ENCODE results near the gene ACBD5.
"Not testable (repeated sequence)": the region's sequence is repeated elsewhere in the genome, so short reads cannot be mapped to it uniquely, and the experiment has no call there.

ACBD5 gene

GRCh38 chr10:27240212-27241009, at the start of gene ACBD5:
TSS of gene ACBD5 (minus strand) at chr10:27240797. CDS start at chr10:27240688, 109 bp downstream.
- peak; percentile 67 to 93 (median 83) for DNase-seq
- intact Hi-C loops (cut with DNase I), result loop anchor here (2.0 to 5.0 kb wide), 2 partner anchors 86 to 262 kb away; partner anchors contain the start of genes MASTL, RAB18 and YME1L1

- no peak for DNase-seq
- intact Hi-C loops (cut with DNase I), result no loop called here
These were observed 44.5 kb upstream of the ACBD5 start for GRCh38 chr10:27285093-27285492.

GRCh38 chr10:27276581-27276980, 36.0 kb upstream of the ACBD5 start:
- no peak for DNase-seq
- intact Hi-C loops (cut with DNase I), result no loop called here

DNA sequence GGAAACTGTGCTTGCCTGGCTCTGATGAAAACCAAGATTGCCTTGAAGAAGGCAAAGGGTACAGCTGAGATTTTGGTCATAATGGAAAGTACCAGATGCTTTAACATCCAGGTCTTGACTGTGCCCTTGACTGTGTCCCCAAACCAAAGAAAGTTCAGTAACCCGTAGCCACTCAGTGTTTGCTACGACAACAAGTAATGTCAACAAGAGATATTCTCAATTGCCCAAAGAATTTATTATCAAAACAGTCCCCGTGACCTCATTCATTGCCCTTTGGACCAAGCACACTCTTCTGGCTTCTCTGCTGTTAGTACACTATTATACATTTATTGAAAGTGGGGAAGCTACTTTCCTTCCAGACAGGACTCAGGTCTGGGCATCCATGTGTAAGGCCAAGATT, 25.4 kb upstream of the ACBD5 start:
- DNase-seq; intact Hi-C loops (cut with DNase I): not testable (repeated sequence)

GRCh38 chr10:27262788-27263187, 22.2 kb upstream of the ACBD5 start:
- DNase-seq; intact Hi-C loops (cut with DNase I): not testable (repeated sequence)

- DNase-seq, result peak in 10 of 42 donors; percentile 5 to 51 (median 20)
- intact Hi-C loops (cut with DNase I), result no loop called here
These were observed 18.5 kb upstream of the ACBD5 start for GRCh38 chr10:27258838-27259812.

DNA sequence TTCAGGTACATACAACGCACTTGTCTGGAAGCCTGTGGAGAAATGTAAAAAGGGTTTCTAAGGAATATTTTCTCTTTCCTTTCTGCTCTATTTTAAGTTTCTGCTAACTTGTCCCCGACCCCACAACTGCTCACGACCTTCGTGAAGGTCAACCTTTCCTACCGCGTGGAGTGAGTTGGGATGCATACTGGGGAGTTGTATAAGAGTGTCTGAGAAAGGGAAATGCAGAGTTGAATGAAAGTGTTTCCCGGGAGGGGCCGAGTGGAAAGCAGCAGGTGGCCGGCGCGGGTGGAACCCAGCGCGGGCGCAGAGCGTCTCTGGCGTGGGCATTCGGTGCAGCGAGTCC, 17.9 kb upstream of the ACBD5 start:
- intact Hi-C loops (cut with DNase I), result no loop called here
- peak in 2 of 42 donors; percentile 4 to 18 for DNase-seq

- intact Hi-C loops (cut with DNase I), result no loop called here
- DNase-seq, result no peak
These were observed 15.9 kb upstream of the ACBD5 start for GRCh38 chr10:27256299-27257189.

DNA sequence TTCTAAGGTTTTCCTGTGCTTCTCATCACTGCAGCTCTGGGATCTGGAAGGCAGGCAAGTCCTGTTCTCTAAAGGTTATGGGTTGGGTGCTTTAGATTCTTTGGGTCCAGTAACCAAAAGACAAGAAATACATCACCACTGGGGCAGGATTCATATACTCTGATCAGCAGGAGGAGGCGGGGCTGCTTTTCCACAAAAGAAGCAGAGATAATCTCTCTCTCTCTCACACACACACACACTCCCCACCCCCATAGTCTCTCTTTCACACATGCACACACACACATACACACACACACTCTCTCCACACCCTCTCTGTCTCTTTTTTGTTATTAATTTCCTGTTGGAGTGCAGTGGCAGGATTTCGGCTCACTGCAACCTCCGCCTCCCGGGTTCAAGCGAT, 13.0 kb upstream of the ACBD5 start:
- intact Hi-C loops (cut with DNase I), result no loop called here

DNA sequence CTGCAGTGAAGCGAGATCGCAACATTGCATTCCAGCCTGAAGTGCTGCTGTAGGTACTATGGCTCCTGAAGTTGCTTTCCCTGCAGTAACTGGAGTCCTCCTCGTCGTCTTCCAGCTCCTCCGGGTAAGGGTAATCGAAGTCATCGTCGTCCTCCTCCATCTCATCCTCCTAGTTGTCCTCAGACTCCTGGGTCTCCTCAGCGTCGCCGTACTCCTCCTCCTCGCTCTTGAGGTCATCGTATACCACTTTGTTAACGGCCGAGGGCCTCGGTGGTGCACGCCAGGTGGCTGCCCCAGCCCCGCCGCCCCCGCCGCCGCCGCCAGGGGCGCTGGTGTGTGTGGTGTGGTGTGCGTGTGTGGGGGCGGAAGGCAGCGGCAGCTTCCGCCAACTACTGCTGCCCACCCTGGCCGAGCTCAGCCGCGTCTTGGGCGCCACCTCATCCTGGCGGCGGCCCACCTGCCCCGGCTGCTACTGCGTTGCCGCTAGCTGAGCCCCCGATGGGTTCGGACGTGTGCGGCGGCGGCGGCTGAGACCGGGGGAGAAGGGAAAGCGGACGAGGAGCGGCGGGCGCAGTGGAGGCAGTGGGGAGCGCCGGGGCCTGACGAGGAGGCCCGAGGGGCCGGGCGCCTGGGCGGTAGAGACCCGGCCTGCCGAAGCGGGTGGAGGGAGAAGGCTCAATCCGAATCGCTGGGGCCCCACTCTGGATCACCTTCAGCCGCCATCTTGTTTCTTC, 11.8 kb upstream of the ACBD5 start:
- intact Hi-C loops (cut with DNase I), result no loop called here
- peak in 13 of 42 donors; percentile 11 to 60 (median 29) for DNase-seq

More for the DNA sequence above, 13.0 kb upstream of the ACBD5 start:
- no peak for DNase-seq

DNA sequence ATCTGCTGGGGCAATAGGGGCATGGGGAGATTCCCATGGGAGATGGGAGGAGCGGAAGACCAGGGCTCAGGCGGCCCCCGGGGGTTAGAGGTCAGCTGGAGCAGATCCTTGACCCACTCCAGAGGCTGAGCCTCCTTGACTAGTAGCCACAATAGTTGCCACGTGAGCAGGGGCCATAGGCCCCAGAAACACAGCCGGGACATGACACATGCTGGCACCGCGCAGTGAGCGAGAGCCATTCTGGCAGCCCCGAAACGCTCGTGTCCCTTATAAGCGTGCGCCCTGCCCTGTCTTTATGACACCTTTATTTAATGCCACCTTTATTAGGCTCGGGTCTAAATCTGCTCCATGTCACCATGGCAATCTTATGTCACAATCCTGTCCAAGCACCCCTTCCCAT, 11.0 kb upstream of the ACBD5 start:
- intact Hi-C loops (cut with DNase I), result no loop called here
- no peak for DNase-seq

DNA sequence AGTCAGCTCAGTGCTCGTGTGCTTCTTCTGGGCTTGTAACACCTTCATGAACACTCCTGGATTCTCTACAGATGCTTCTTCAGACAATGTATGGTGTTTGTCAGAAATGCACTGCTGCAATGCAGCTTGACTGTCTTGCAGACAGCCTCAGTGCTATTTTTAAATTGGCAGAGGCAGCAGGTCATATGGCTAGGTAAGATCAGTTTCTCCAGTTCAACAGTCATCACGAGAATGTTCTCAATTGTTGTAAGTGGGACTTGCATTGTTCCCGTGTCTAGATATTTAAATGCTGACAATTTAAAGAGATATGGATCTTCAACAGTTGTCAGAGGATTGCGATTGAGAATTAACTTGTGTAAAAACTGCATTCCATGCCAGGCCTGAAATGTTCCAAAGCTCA, 7.6 kb upstream of the ACBD5 start:
- intact Hi-C loops (cut with DNase I), result no loop called here
- DNase-seq, result no peak

GRCh38 chr10:27247441-27247840, 6.8 kb upstream of the ACBD5 start:
- intact Hi-C loops (cut with DNase I), result no loop called here
- DNase-seq, result no peak

- no peak for DNase-seq
- intact Hi-C loops (cut with DNase I), result no loop called here
These were observed 6.4 kb upstream of the ACBD5 start for GRCh38 chr10:27247006-27247405.

DNA sequence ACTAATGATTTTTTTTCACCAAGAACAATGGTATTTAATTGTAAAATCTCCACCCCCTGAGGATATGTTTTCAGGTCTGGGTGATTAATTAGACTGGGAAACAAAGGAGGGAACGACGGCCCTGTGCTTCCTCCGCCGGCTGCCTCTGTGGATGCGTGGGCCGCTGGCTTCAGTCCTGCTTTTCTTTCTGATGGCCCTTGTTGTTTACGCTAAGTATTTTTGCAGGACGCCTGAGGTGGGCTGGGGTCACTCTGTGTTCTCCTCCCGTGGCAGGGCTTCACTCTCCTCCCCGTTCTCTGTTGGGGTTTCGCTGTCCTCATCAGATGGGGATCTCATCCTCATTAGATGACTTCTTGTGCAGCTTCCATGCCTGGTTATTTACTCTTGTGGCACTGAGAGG, 5.2 kb upstream of the ACBD5 start:
- DNase-seq, result no peak
- intact Hi-C loops (cut with DNase I), result no loop called here

DNA sequence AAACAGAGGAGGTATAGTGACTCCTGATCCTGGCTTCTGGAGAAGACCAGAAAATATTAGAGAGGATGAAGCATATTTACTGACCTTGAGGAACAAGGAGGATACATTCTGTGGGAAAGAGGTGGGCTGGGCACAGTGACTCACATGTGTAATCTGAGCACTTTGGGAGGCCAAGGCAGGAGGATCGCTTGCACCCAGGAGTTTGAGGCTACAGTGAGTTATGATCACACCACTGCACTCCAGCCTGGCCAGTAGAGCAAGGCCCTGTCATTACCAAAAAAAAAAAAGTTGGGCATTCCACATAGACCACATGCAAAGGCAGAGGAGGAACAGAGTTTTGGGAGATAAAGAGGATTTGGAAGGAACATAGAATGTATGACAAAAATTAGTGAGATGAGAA, 4.4 kb upstream of the ACBD5 start:
- intact Hi-C loops (cut with DNase I), result loop anchor here (5.0 kb wide), 1 partner anchor 257 kb away; the partner anchor contains the start of gene RAB18
- no peak for DNase-seq

DNA sequence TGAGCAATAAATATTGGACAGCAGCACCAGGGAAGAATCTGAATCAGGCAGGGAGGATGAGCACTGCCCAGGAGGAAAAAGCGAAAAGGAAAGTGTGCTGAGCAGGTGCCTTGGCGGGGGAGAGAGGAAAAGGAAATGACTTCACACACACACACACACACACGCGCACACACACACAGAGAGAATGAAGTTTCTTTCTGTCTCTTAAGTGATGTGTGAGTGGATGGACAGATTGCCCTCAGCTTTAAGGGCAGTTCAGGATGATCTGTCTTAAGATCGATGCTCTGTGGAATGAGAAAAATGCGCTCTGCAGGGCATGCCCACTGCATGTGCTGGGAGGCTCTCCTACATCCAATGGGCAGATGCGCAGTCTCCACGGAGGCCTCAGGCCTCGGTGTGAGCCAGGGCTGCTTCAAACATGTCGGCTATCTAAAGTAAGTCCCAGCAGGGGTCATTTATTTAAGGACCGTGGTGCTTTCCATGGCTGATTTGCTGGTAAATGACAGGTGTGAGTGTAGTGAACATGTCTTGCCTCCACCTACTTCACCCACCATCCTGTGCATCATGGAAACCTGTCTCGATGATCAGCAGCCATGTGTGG, 2.5 kb upstream of the ACBD5 start:
- DNase-seq, result peak in 39 of 42 donors; percentile 31 to 85 (median 64)
- intact Hi-C loops (cut with DNase I), result loop anchor here (5.0 kb wide), 1 partner anchor 259 kb away; the partner anchor contains the start of gene RAB18
